HG03066 (cell line): ENCODE measurements around the gene SPRR3.

ENCODE experiments used
- ATAC-seq: cut with Tn5 transposase; IDR thresholded peaks from one replicate; pipeline ENCODE4 v1.9.1; 2021; ENCODE audit warnings: low read depth; ENCODE audit not compliant: unreplicated experiment

SPRR3 gene

GRCh38 chr1:153040950-153041631 is 39.5 kb downstream of the SPRR3 start, which contains the start of gene SPRR2D:
TSS of gene SPRR2D (minus strand) at chr1:153041120. CDS start at chr1:153040346, 774 bp downstream.
- ATAC-seq: no peak

- no peak for ATAC-seq
Measured at GRCh38 chr1:153049211-153049610, 47.7 kb downstream of the SPRR3 start.
